H9 (cell line): ENCODE data around the gene LMNTD2. TPM values are rescaled to one million over a fixed set of nuclear protein-coding genes. Genes with fewer than 3 reads are reported as not detected.
A peak's percentile ranks its signal among the peaks of the same experiment; 100 is the strongest.

Experiments used
- DNase-seq: peaks from one replicate; pipeline ENCODE4 v3.0.0-alpha.2; 2017
- H2AFZ ChIP-seq: one replicate; pipeline ENCODE4 v1.6.1; 2013; ENCODE audit warnings: mild to moderate bottlenecking, low read length, control low read depth, moderate library complexity
- H2AK5ac ChIP-seq: 2 replicates; pipeline ENCODE4 v1.6.1; 2013; ENCODE audit warnings: low read length, control low read depth, mixed read lengths; ENCODE audit not compliant: insufficient read length
- H2BK120ac ChIP-seq: one replicate; pipeline ENCODE4 v1.6.1; 2013; ENCODE audit warnings: low read depth, mild to moderate bottlenecking, low read length, control low read depth, inconsistent platforms; ENCODE audit not compliant: poor library complexity, severe bottlenecking
- H2BK12ac ChIP-seq: 2 replicates; pipeline ENCODE4 v1.6.1; 2013; ENCODE audit warnings: low read length, control low read depth, mixed read lengths, low read depth; ENCODE audit not compliant: insufficient read length
- H2BK15ac ChIP-seq: 2 replicates; pipeline ENCODE4 v1.6.1; 2013; ENCODE audit warnings: low read depth, low read length, control low read depth
- H2BK20ac ChIP-seq: one replicate; pipeline ENCODE4 v1.6.1; 2013; ENCODE audit warnings: low read depth, mild to moderate bottlenecking, low read length, control low read depth, inconsistent platforms; ENCODE audit not compliant: poor library complexity, severe bottlenecking
- H2BK5ac ChIP-seq: 2 replicates; pipeline ENCODE4 v1.6.1; 2013; ENCODE audit warnings: low read length, control low read depth, mixed read lengths; ENCODE audit not compliant: insufficient read length
- H3K14ac ChIP-seq: 2 replicates; pipeline ENCODE4 v1.6.1; 2013; ENCODE audit warnings: low read length, control low read depth; ENCODE audit not compliant: insufficient read depth
- H3K18ac ChIP-seq: 2 replicates; pipeline ENCODE4 v1.6.1; 2013; ENCODE audit warnings: low read depth, mild to moderate bottlenecking, mixed read lengths, low read length, control low read depth; ENCODE audit not compliant: insufficient read length
- H3K23ac ChIP-seq: 2 replicates; pipeline ENCODE4 v1.6.1; 2013; ENCODE audit warnings: low read length, control low read depth, mixed read lengths, low read depth; ENCODE audit not compliant: insufficient read length
- H3K23me2 ChIP-seq: 2 replicates; pipeline ENCODE4 v1.6.1; 2013; ENCODE audit warnings: low read depth, mild to moderate bottlenecking, mixed read lengths, low read length, control low read depth; ENCODE audit not compliant: insufficient read length, poor library complexity, severe bottlenecking
- H3K27ac ChIP-seq: 2 replicates; pipeline ENCODE4 v1.5.1; 2013; ENCODE audit warnings: low read length, control low read depth, mixed read lengths, low read depth; ENCODE audit not compliant: insufficient read length
- H3K27me3 ChIP-seq: 2 replicates; pipeline ENCODE4 v1.6.1; 2013; ENCODE audit warnings: low read length, control low read depth, inconsistent platforms; ENCODE audit not compliant: insufficient read depth
- H3K4ac ChIP-seq: 2 replicates; pipeline ENCODE4 v1.6.1; 2013; ENCODE audit warnings: low read depth, mild to moderate bottlenecking, control low read depth, inconsistent platforms, low read length, moderate library complexity
- H3K4me1 ChIP-seq: 2 replicates; pipeline ENCODE4 v1.6.1; 2013; ENCODE audit warnings: low read length, control low read depth, inconsistent platforms; ENCODE audit not compliant: insufficient read depth
- H3K4me2 ChIP-seq: 2 replicates; pipeline ENCODE4 v1.6.1; 2013; ENCODE audit warnings: low read length, control low read depth, mixed read lengths; ENCODE audit not compliant: insufficient read length, insufficient read depth
- H3K56ac ChIP-seq: 2 replicates; pipeline ENCODE4 v1.6.1; 2013; ENCODE audit warnings: low read depth, mild to moderate bottlenecking, mixed read lengths, low read length, control low read depth; ENCODE audit not compliant: insufficient read length
- H3K79me1 ChIP-seq: 2 replicates; pipeline ENCODE4 v1.6.1; 2013; ENCODE audit warnings: low read depth, mild to moderate bottlenecking, moderate library complexity, low read length, control low read depth, inconsistent platforms; ENCODE audit not compliant: insufficient read depth, poor library complexity, severe bottlenecking
- H3K79me2 ChIP-seq: 2 replicates; pipeline ENCODE4 v1.6.1; 2013; ENCODE audit warnings: low read length, control low read depth, inconsistent platforms; ENCODE audit not compliant: insufficient read depth
- H3K9ac ChIP-seq: 2 replicates; pipeline ENCODE4 v1.6.1; 2013; ENCODE audit warnings: low read length, control low read depth, mixed read lengths; ENCODE audit not compliant: insufficient read length; ENCODE audit errors: extremely low read depth
- H3K9me3 ChIP-seq: one replicate; pipeline ENCODE4 v1.6.1; 2013; ENCODE audit warnings: low read depth, low read length, inconsistent platforms; ENCODE audit not compliant: control insufficient read depth
- H3T11ph ChIP-seq: one replicate; pipeline ENCODE4 v1.6.1; 2013; ENCODE audit warnings: mild to moderate bottlenecking, low read length, control low read depth, inconsistent platforms
- H4K20me1 ChIP-seq: one replicate; pipeline ENCODE4 v1.6.1; 2013; ENCODE audit not compliant: control insufficient read depth, insufficient read length, insufficient read depth
- H4K5ac ChIP-seq: 2 replicates; pipeline ENCODE4 v1.6.1; 2013; ENCODE audit warnings: low read depth, mild to moderate bottlenecking, mixed read lengths, low read length, control low read depth; ENCODE audit not compliant: insufficient read length
- H4K8ac ChIP-seq: replicated peaks from 2 replicates; pipeline ENCODE4 v1.6.1; 2013; ENCODE audit warnings: low read length, control low read depth, mixed read lengths, low read depth; ENCODE audit not compliant: insufficient read length
- H4K91ac ChIP-seq: 2 replicates; pipeline ENCODE4 v1.6.1; 2013; ENCODE audit warnings: low read depth, mild to moderate bottlenecking, moderate library complexity, mixed read lengths, low read length, control low read depth; ENCODE audit not compliant: insufficient read length
- H3K27ac Mint-ChIP-seq, 3 experiments: 2 replicates in 2 of 3; 3 replicates in 1 of 3; pipeline ENCODE4 v1.8.0; 2020 to 2021; ENCODE audit warnings: mixed read lengths in 3 of 3, mild to moderate bottlenecking in 1 of 3, moderate library complexity in 1 of 3
- H3K27me3 Mint-ChIP-seq: 2 replicates; pipeline ENCODE4 v1.8.0; 2021; ENCODE audit warnings: low read depth, mild to moderate bottlenecking, moderate library complexity, mixed read lengths
- H3K36me3 Mint-ChIP-seq, 3 experiments: 2 replicates in 2 of 3; 3 replicates in 1 of 3; pipeline ENCODE4 v1.8.0; 2020 to 2021; ENCODE audit warnings: low read depth in 3 of 3, mixed read lengths in 3 of 3; ENCODE audit not compliant: insufficient read depth in 1 of 3
- H3K4me1 Mint-ChIP-seq, 2 experiments: 2 replicates each; pipeline ENCODE4 v1.8.0; 2020; ENCODE audit warnings: mixed read lengths in 2 of 2
- H3K4me3 Mint-ChIP-seq, 2 experiments: 2 replicates in 1 of 2; 3 replicates in 1 of 2; pipeline ENCODE4 v1.8.0; 2020 to 2021; ENCODE audit warnings: mild to moderate bottlenecking in 2 of 2, mixed read lengths in 2 of 2, moderate library complexity in 1 of 2
- H3K9me3 Mint-ChIP-seq, 2 experiments: 2 replicates in 1 of 2; 3 replicates in 1 of 2; pipeline ENCODE4 v1.8.0; 2020; ENCODE audit warnings: mild to moderate bottlenecking in 2 of 2, mixed read lengths in 2 of 2, moderate library complexity in 1 of 2
- WGBS: extraction: QIAGEN DNeasy Blood & Tissue Kit; methylation state at CpG from one replicate; pipeline ENCODE4 v1.1.7; 2013; ENCODE audit warnings: missing lambda C conversion rate, low lambda C conversion rate, mixed read lengths; ENCODE audit not compliant: insufficient read length; ENCODE audit errors: extremely low coverage; 5-methylcytosine and 5-hydroxymethylcytosine counted together
- total RNA-seq: library from RNA; stranded (reverse); gene quantifications from 2 replicates; pipeline ENCODE4 v1.2.1, GENCODE V29; 2021
- TF ChIP-seq, protein P1 (sequence below): fragments of 200-600 bp; sonication (generic); conservative IDR thresholded peaks from 3 replicates; pipeline ENCODE4 v1.8.0; 2021; ENCODE audit warnings: antibody characterized with exemption, mild to moderate bottlenecking

Gene LMNTD2
- total RNA-seq, 1 experiment from 2014 or later = 4.7 TPM

DNA sequence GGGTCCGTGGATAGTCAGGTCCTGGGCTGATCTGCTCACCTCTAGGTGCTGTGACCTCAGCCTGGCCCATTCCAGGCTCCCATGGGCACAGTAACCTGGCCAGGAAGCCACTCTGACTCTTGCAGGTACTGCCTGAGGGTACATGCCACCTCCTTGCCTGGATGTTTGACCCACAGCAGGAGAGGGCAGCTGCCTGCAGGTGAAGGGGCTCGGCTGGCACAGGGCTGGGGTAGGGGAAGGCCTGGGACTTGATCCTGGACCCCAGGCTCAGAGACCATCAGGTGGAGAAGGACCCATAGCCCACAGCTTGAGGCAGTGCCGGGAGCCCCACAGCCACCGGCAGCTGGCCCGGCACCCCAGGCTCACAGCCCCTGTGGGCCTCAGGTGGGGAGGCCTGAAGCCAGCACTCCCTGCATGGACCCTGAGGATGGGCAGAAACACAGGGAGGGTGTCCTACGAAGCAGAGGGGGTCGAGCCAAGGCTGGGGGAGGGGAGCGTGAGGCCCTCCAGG lies 20.5 kb downstream of the LMNTD2 start:
- Histone ChIP-seq H3K27me3 (no peaks in the 10 kb centered on the region), H3K9me3 (no peaks in the 10 kb centered on the region), H3K56ac (no peak overlapping the region), H3K14ac (peak overlapping the region; percentile 10; the same call in 1 of the 2 replicates), H3K23me2 (peaks cover 15% of the 10 kb centered on the region), H3K4me2 (no peak overlapping the region), H3K27ac (no peak overlapping the region), H3K4ac (no peak overlapping the region), H3K79me2 (no peaks in the 10 kb centered on the region), H4K20me1 (no peaks in the 10 kb centered on the region), H3K18ac (no peak overlapping the region), H3K4me1 (no peaks in the 10 kb centered on the region), H3T11ph (no peak overlapping the region), H2AK5ac (no peak overlapping the region), H2AFZ (no peak overlapping the region), H3K9ac (no peak overlapping the region), H4K8ac (no peak overlapping the region), H3K23ac (no peak overlapping the region), H2BK20ac (no peak overlapping the region), H2BK15ac (no peak overlapping the region), H3K79me1 (no peaks in the 10 kb centered on the region), H2BK12ac (no peak overlapping the region), H4K5ac (no peak overlapping the region), H2BK5ac (no peak overlapping the region), H2BK120ac (no peak overlapping the region), H4K91ac (no peak overlapping the region)
- Mint-ChIP-seq H3K9me3 (peaks cover 0 to 4% of the 10 kb centered on the region in 2 experiments; a peak in 2 of 5 replicates), H3K27ac (no peak overlapping the region), H3K27me3 (peaks cover 16% of the 10 kb centered on the region), H3K4me1 (peaks cover 9 to 13% of the 10 kb centered on the region in 2 experiments; a peak in 3 of 4 replicates), H3K36me3 (peaks cover 2 to 7% (median 5%) of the 10 kb centered on the region in 3 experiments; a peak in 5 of 7 replicates), H3K4me3 (no peak overlapping the region)
- TF ChIP-seq, protein P1, sequence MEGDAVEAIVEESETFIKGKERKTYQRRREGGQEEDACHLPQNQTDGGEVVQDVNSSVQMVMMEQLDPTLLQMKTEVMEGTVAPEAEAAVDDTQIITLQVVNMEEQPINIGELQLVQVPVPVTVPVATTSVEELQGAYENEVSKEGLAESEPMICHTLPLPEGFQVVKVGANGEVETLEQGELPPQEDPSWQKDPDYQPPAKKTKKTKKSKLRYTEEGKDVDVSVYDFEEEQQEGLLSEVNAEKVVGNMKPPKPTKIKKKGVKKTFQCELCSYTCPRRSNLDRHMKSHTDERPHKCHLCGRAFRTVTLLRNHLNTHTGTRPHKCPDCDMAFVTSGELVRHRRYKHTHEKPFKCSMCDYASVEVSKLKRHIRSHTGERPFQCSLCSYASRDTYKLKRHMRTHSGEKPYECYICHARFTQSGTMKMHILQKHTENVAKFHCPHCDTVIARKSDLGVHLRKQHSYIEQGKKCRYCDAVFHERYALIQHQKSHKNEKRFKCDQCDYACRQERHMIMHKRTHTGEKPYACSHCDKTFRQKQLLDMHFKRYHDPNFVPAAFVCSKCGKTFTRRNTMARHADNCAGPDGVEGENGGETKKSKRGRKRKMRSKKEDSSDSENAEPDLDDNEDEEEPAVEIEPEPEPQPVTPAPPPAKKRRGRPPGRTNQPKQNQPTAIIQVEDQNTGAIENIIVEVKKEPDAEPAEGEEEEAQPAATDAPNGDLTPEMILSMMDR = no peak
- DNase-seq = no peak
- no CpG with 5 or more reads among the region's 8 CpGs for WGBS
